PC-9 (cell line): Measurements from ENCODE around the gene GALNT7. TPM values are rescaled to one million over a fixed set of nuclear protein-coding genes. Genes with fewer than 3 reads are reported as not detected.

Source experiments
- BruUV-seq: library from RNA; stranded (reverse); fragments of 400-500 nt; replicated peaks from 2 replicates; lab custom pipeline; 2021; lab: Mats Ljungman, UMichigan
- CTCF ChIA-PET: fragments of 300-600 bp; sonication (Branson Sonifier 250); formaldehyde crosslinking; loops from one replicate; lab custom pipeline; 2022; ENCODE audit warnings: antibody characterized with exemption; lab: Charles Lee
- POLR2A ChIA-PET: fragments of 300-600 bp; sonication (Branson Sonifier 250); formaldehyde crosslinking; loops from one replicate; lab custom pipeline; 2022; ENCODE audit warnings: antibody characterized with exemption; ENCODE audit not compliant: unreplicated experiment; lab: Charles Lee
- DNase-seq, 2 experiments: peaks; one replicate each; pipeline versions ENCODE4 v3.0.0 to v3.0.0-alpha.2; 2015 to 2022; ENCODE audit warnings: mixed read lengths in 1 of 2
- H2AFZ ChIP-seq: fragments of 200-600 bp; sonication (generic); 2 replicates; pipeline ENCODE4 v1.8.1; 2017; ENCODE audit warnings: antibody characterized with exemption
- H3F3A ChIP-seq: fragments of 200-600 bp; sonication (generic); 2 replicates; pipeline ENCODE4 v1.8.1; 2017; ENCODE audit warnings: antibody characterized with exemption, mild to moderate bottlenecking, low read depth; ENCODE audit not compliant: insufficient read depth
- H3K27ac ChIP-seq: fragments of 200-600 bp; sonication (generic); 2 replicates; pipeline ENCODE4 v1.6.1; 2016; ENCODE audit warnings: mixed run types
- H3K27me3 ChIP-seq: fragments of 200-600 bp; sonication (generic); 2 replicates; pipeline ENCODE4 v1.6.1; 2016; ENCODE audit warnings: low read depth, mixed run types; ENCODE audit not compliant: insufficient read depth
- H3K36me3 ChIP-seq: fragments of 200-600 bp; sonication (generic); 2 replicates; pipeline ENCODE4 v1.6.1; 2016; ENCODE audit warnings: low read depth, mixed run types
- H3K4me1 ChIP-seq: fragments of 200-600 bp; sonication (generic); replicated peaks from 2 replicates; pipeline ENCODE4 v1.6.1; 2016; ENCODE audit warnings: mixed run types; ENCODE audit not compliant: insufficient read depth
- H3K4me2 ChIP-seq: fragments of 200-600 bp; sonication (generic); 2 replicates; pipeline ENCODE4 v1.6.1; 2017; ENCODE audit warnings: mixed run types
- H3K4me3 ChIP-seq: fragments of 200-600 bp; sonication (generic); 2 replicates; pipeline ENCODE4 v1.6.1; 2016; ENCODE audit warnings: mixed run types
- H3K79me2 ChIP-seq: fragments of 200-600 bp; sonication (generic); 2 replicates; pipeline ENCODE4 v1.6.1; 2017; ENCODE audit warnings: low read depth, mixed run types
- H3K9me2 ChIP-seq: fragments of 200-600 bp; sonication (generic); 2 replicates; pipeline ENCODE4 v1.8.1; 2017; ENCODE audit warnings: mild to moderate bottlenecking; ENCODE audit not compliant: insufficient read depth
- H3K9me3 ChIP-seq: fragments of 200-600 bp; sonication (generic); 2 replicates; pipeline ENCODE4 v1.8.1; 2016; ENCODE audit warnings: low read depth; ENCODE audit not compliant: insufficient read depth
- H4K20me1 ChIP-seq: fragments of 200-600 bp; sonication (generic); 2 replicates; pipeline ENCODE4 v1.8.1; 2017; ENCODE audit not compliant: insufficient read depth
- CTCF ChIP-seq: fragments of 200-600 bp; sonication (generic); conservative IDR thresholded peaks from 2 replicates; pipeline ENCODE4 v1.6.1; 2017; ENCODE audit warnings: mixed run types, antibody characterized with exemption, mild to moderate bottlenecking, moderate library complexity
- EZH2 ChIP-seq: fragments of 200-600 bp; sonication (generic); IDR thresholded peaks from 2 replicates; pipeline ENCODE4 v1.8.0; 2017; ENCODE audit warnings: antibody characterized with exemption, low read depth
- intact Hi-C: fragments of 100-400 bp; cut with micrococcal nuclease; formaldehyde crosslinking; loops from one replicate; pipeline ENCODE4 v1.10.0; 2022; ENCODE audit not compliant: unreplicated experiment
- total RNA-seq: library from RNA; stranded (reverse); gene quantifications from 2 replicates; pipeline ENCODE4 v1.2.3, GENCODE V29; 2021

Gene GALNT7
- total RNA-seq, 1 experiment from 2014 or later, result 57.2 TPM

- no peaks in the 10 kb centered on the region for H3F3A ChIP-seq
- H3K4me2 ChIP-seq, result no peak overlapping the region
- H3K27ac ChIP-seq, result no peak overlapping the region
- no peaks in the 10 kb centered on the region for H4K20me1 ChIP-seq
- no peaks in the 10 kb centered on the region for H3K4me1 ChIP-seq
- H3K27me3 ChIP-seq, result no peaks in the 10 kb centered on the region
- H3K9me3 ChIP-seq, result peaks cover 5% of the 10 kb centered on the region; the same call in 1 of the 2 replicates
- no peak overlapping the region for H3K4me3 ChIP-seq
- ChIA-PET CTCF (no interaction called here), POLR2A (no interaction called here)
- no peak overlapping the region for H2AFZ ChIP-seq
- no peaks in the 10 kb centered on the region for H3K36me3 ChIP-seq
- H3K79me2 ChIP-seq, result no peaks in the 10 kb centered on the region
- intact Hi-C loops, result no loop called here
- no TSS peak for BruUV-seq
- H3K9me2 ChIP-seq, result no peaks in the 10 kb centered on the region
- no peak for TF ChIP-seq CTCF
- TF ChIP-seq EZH2, result no peak
- DNase-seq, result no peak
Observed at GRCh38 chr4:173272996-173273395, 104.4 kb downstream of the GALNT7 start.

GRCh38 chr4:173273941-173274340 lies 105.3 kb downstream of the GALNT7 start:
- no peaks in the 10 kb centered on the region for H3K9me2 ChIP-seq
- H2AFZ ChIP-seq, result no peak overlapping the region
- no peak overlapping the region for H3K4me3 ChIP-seq
- H4K20me1 ChIP-seq, result no peaks in the 10 kb centered on the region
- H3K4me2 ChIP-seq, result no peak overlapping the region
- H3K79me2 ChIP-seq, result no peaks in the 10 kb centered on the region
- H3K27me3 ChIP-seq, result no peaks in the 10 kb centered on the region
- BruUV-seq, result no TSS peak
- H3K4me1 ChIP-seq, result no peaks in the 10 kb centered on the region
- CTCF ChIA-PET, result no interaction called here
- H3K36me3 ChIP-seq, result no peaks in the 10 kb centered on the region
- H3K9me3 ChIP-seq, result peaks cover 5% of the 10 kb centered on the region; the same call in 1 of the 2 replicates
- H3K27ac ChIP-seq, result no peak overlapping the region
- intact Hi-C loops, result no loop called here
- H3F3A ChIP-seq, result no peaks in the 10 kb centered on the region
- POLR2A ChIA-PET, result no interaction called here
- no peak for DNase-seq
- TF ChIP-seq CTCF (no peak), EZH2 (no peak)

- Histone ChIP-seq H3F3A (no peaks in the 10 kb centered on the region), H3K4me2 (no peak overlapping the region), H2AFZ (no peak overlapping the region), H3K79me2 (no peaks in the 10 kb centered on the region), H3K27ac (no peak overlapping the region), H4K20me1 (no peaks in the 10 kb centered on the region), H3K9me2 (no peaks in the 10 kb centered on the region), H3K4me3 (no peak overlapping the region), H3K9me3 (peaks cover 5% of the 10 kb centered on the region; the same call in 1 of the 2 replicates), H3K27me3 (no peaks in the 10 kb centered on the region), H3K36me3 (no peaks in the 10 kb centered on the region), H3K4me1 (no peaks in the 10 kb centered on the region)
- intact Hi-C loops, result no loop called here
- BruUV-seq, result no TSS peak
- no peak for DNase-seq
- ChIA-PET CTCF (no interaction called here), POLR2A (no interaction called here)
- TF ChIP-seq CTCF, result no peak
- no peak for TF ChIP-seq EZH2
Observed at GRCh38 chr4:173274744-173275143, 106.1 kb downstream of the GALNT7 start.
